OCI-LY7 (cell line): Measurements from ENCODE around the gene C2orf81. TPM values are rescaled to one million over a fixed set of nuclear protein-coding genes. Genes with fewer than 3 reads are reported as not detected.
"Not testable (repeated sequence)": the region's sequence is repeated elsewhere in the genome, so short reads cannot be mapped to it uniquely, and the experiment has no call there.

Experiments used
- BruUV-seq: library from RNA; stranded (reverse); fragments of 400-500 nt; replicated peaks from 2 replicates; lab custom pipeline; 2021; lab: Mats Ljungman, UMichigan
- CTCF ChIA-PET: fragments of 300-600 bp; sonication (Branson Sonifier 250); formaldehyde crosslinking; loops from one replicate; lab custom pipeline; 2022; ENCODE audit warnings: antibody characterized with exemption; ENCODE audit not compliant: unreplicated experiment; lab: Charles Lee
- POLR2A ChIA-PET: fragments of 300-600 bp; sonication (Branson Sonifier 250); formaldehyde crosslinking; loops from one replicate; lab custom pipeline; 2022; ENCODE audit warnings: antibody characterized with exemption; lab: Charles Lee
- DNase-seq: peaks from one replicate; pipeline ENCODE4 v3.0.0-alpha.2; 2015; ENCODE audit warnings: low spot score
- H2AFZ ChIP-seq: fragments of 200-600 bp; sonication (generic), shearing (Covaris generic); 2 replicates; pipeline ENCODE4 v1.6.1; 2014; ENCODE audit warnings: mild to moderate bottlenecking, antibody characterized with exemption, low read length, moderate library complexity
- H3K27ac ChIP-seq: fragments of 200-600 bp; sonication (generic); 2 replicates; pipeline ENCODE4 v1.5.1; 2014; ENCODE audit warnings: mixed run types, low read depth, mild to moderate bottlenecking, moderate library complexity, low read length, inconsistent platforms; ENCODE audit not compliant: poor library complexity, severe bottlenecking
- H3K36me3 ChIP-seq: fragments of 200-600 bp; sonication (generic); 2 replicates; pipeline ENCODE4 v1.6.1; 2014; ENCODE audit warnings: mild to moderate bottlenecking, antibody characterized with exemption, low read length, moderate library complexity, mixed read lengths; ENCODE audit not compliant: insufficient read depth
- H3K4me1 ChIP-seq: fragments of 200-600 bp; sonication (generic); 2 replicates; pipeline ENCODE4 v1.5.1; 2014; ENCODE audit warnings: mild to moderate bottlenecking, low read length; ENCODE audit not compliant: insufficient read depth, poor library complexity, severe bottlenecking
- H3K4me2 ChIP-seq: fragments of 200-600 bp; sonication (generic); 2 replicates; pipeline ENCODE4 v1.6.1; 2014; ENCODE audit warnings: mild to moderate bottlenecking, low read length
- H3K4me3 ChIP-seq: fragments of 200-600 bp; sonication (generic); 2 replicates; pipeline ENCODE4 v1.5.1; 2014; ENCODE audit warnings: mild to moderate bottlenecking, low read depth, low read length; ENCODE audit not compliant: poor library complexity, severe bottlenecking
- H3K79me2 ChIP-seq: fragments of 200-600 bp; sonication (generic); 2 replicates; pipeline ENCODE4 v1.6.1; 2016; ENCODE audit warnings: low read depth, mild to moderate bottlenecking, low read length, moderate library complexity, mixed read lengths; ENCODE audit not compliant: insufficient read depth
- H3K9me2 ChIP-seq: fragments of 200-600 bp; sonication (generic); 2 replicates; pipeline ENCODE4 v1.6.1; 2016; ENCODE audit warnings: mild to moderate bottlenecking, low read length, mixed read lengths; ENCODE audit not compliant: insufficient read depth
- H3K9me3 ChIP-seq: fragments of 200-600 bp; sonication (generic); 2 replicates; pipeline ENCODE4 v1.6.1; 2014; ENCODE audit warnings: mild to moderate bottlenecking, mixed run types, low read length, mixed read lengths
- H4K20me1 ChIP-seq: fragments of 200-600 bp; sonication (generic); 2 replicates; pipeline ENCODE4 v1.6.1; 2014; ENCODE audit warnings: mild to moderate bottlenecking, antibody characterized with exemption, low read length, moderate library complexity, mixed read lengths; ENCODE audit not compliant: insufficient read depth
- CTCF ChIP-seq: fragments of 200-600 bp; sonication (generic); conservative IDR thresholded peaks from 2 replicates; pipeline ENCODE4 v1.5.1; 2014; ENCODE audit warnings: mild to moderate bottlenecking, antibody characterized with exemption, low read length, moderate library complexity, mixed read lengths
- EZH2phosphoT487 ChIP-seq: fragments of 200-600 bp; sonication (generic); IDR thresholded peaks from 2 replicates; pipeline ENCODE4 v1.6.1; 2018; ENCODE audit warnings: low read depth, borderline replicate concordance, mild to moderate bottlenecking, mixed run types, antibody characterized with exemption, low read length, moderate library complexity, mixed read lengths
- intact Hi-C: fragments of 100-400 bp; cut with micrococcal nuclease; formaldehyde crosslinking; loops from one replicate; pipeline ENCODE4 v1.10.0; 2022; ENCODE audit not compliant: unreplicated experiment
- total RNA-seq, 2 experiments: library from RNA; depleted of rRNA in 1 of 2; stranded (reverse); fragments of >200 nt in 1 of 2; shearing (Covaris generic) in 1 of 2; gene quantifications; 2 replicates each; pipeline ENCODE4 v1.2.3, GENCODE V29; 2014 to 2022

The C2orf81 gene
- total RNA-seq, 2 experiments from 2014 or later: 3.2 to 22.5 TPM

GRCh38 chr2:74423231-74424095 lies 2.0 kb upstream of the C2orf81 start:
- H3K9me2 ChIP-seq: no peaks in the 10 kb centered on the region
- no peaks in the 10 kb centered on the region for H3K9me3 ChIP-seq
- H3K4me3 ChIP-seq: no peak overlapping the region
- H3K36me3 ChIP-seq: peaks cover 7% of the 10 kb centered on the region; the same call in 1 of the 2 replicates
- peaks cover 4% of the 10 kb centered on the region; the same call in 1 of the 2 replicates for H3K79me2 ChIP-seq
- H3K27ac ChIP-seq: no peak overlapping the region
- no peak for TF ChIP-seq EZH2phosphoT487
- no peak for TF ChIP-seq CTCF
- intact Hi-C loops: no loop called here
- H3K4me1 ChIP-seq: peaks cover 23% of the 10 kb centered on the region
- BruUV-seq: no TSS peak
- H2AFZ ChIP-seq: no peak overlapping the region
- no peaks in the 10 kb centered on the region for H4K20me1 ChIP-seq
- peak overlapping the region; percentile 84; the same call in 1 of the 2 replicates for H3K4me2 ChIP-seq
- ChIA-PET POLR2A (interaction anchor here (0.6 to 1.1 kb wide), 2 partner anchors 10 to 22 kb away, joined by 6 to 11 read pairs; no protein-coding TSS in a partner anchor), CTCF (no interaction called here)
- DNase-seq: no peak

- H3K79me2 ChIP-seq, DNase-seq, BruUV-seq, H3K9me2 ChIP-seq, H3K36me3 ChIP-seq, H4K20me1 ChIP-seq, H3K9me3 ChIP-seq: not testable (repeated sequence)
- Histone ChIP-seq H3K4me2 (peak overlapping the region; percentile 84), H3K4me3 (peak overlapping the region; percentile 82), H3K27ac (peak overlapping the region; percentile 88), H2AFZ (peak overlapping the region; percentile 81; the same call in 1 of the 2 replicates), H3K4me1 (peaks cover 33% of the 10 kb centered on the region)
- intact Hi-C loops: loop anchor here (1.0 kb wide), 2 partner anchors 34 to 109 kb away; partner anchors contain the start of genes AUP1 and HTRA2
- ChIA-PET POLR2A (interaction anchor here (0.6 to 1.4 kb wide), 13 partner anchors 11 to 156 kb away, joined by 3 to 8 read pairs (median 4); partner anchors contain the start of gene WBP1), CTCF (interaction anchor here (1.0 kb wide), 1 partner anchor 35 kb away, joined by 4 read pairs; the partner anchor contains the start of gene INO80B)
Observed at GRCh38 chr2:74420443-74421103, 846 bp downstream of the C2orf81 start.

- H4K20me1 ChIP-seq: no peaks in the 10 kb centered on the region
- peak overlapping the region; percentile 41; the same call in 1 of the 2 replicates for H2AFZ ChIP-seq
- H3K4me2 ChIP-seq: peak overlapping the region; percentile 84
- H3K4me3 ChIP-seq: peak overlapping the region; percentile 82
- peaks cover 6% of the 10 kb centered on the region; the same call in 1 of the 2 replicates for H3K36me3 ChIP-seq
- H3K79me2 ChIP-seq: peaks cover 4% of the 10 kb centered on the region; the same call in 1 of the 2 replicates
- ChIA-PET CTCF (no interaction called here), POLR2A (interaction anchor here (0.6 to 1.3 kb wide), 4 partner anchors 11 to 53 kb away, joined by 3 to 8 read pairs (median 5); no protein-coding TSS in a partner anchor)
- intact Hi-C loops: no loop called here
- no peak for DNase-seq
- no peaks in the 10 kb centered on the region for H3K9me2 ChIP-seq
- BruUV-seq: no TSS peak
- TF ChIP-seq EZH2phosphoT487 (no peak), CTCF (no peak)
- H3K9me3 ChIP-seq: no peaks in the 10 kb centered on the region
- peak overlapping the region; percentile 88 for H3K27ac ChIP-seq
- peaks cover 33% of the 10 kb centered on the region for H3K4me1 ChIP-seq
Observed at GRCh38 chr2:74420006-74420405, 1.4 kb downstream of the C2orf81 start.
